Activated T-cell treated with anti-CD3 and anti-CD28 coated beads, Interleukin-2, amount 50 U/mL, for 1 hour (primary cell): ENCODE data around the gene ASB13.
"Not testable (repeated sequence)": the region's sequence is repeated elsewhere in the genome, so short reads cannot be mapped to it uniquely, and the experiment has no call there.

Experiments used
- DNase-seq: peaks from one replicate; pipeline ENCODE4 v3.0.0-alpha.2; 2020

The ASB13 gene

DNA sequence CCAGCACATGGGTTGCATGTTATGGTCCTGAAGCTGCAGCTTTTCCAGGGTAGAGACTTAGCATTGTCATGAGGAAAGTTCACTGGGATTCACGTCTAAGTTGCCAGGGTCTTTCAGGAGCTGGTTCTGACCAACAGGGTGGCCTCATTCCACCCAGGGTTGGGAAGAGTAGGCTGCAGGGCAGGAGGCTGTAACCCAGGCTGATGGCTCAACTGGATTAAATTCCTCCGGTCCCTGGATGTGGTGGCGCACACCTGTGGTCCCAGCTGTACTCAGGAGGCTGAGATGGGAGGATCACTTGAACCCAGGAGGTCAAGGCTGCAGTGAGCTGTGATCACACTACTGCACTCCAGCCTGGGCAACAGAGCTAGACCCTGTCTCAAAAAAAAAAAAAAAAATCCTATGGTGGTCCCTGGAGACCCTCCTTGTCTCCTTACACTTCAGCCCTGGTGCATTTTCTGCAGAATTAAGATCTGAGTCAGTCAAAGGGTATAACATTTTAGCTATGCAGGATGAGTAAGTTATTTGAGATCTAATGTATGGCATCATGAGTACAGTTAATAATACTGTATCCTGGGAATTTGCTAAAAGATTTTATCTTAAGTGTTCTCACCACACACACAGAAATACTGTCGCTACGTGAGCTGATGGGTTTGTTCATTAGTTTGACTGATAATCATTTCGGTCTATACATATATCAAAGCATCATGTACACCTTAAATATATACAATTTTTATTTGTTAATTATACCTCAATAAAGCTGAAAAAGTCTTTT lies 44.0 kb downstream of the ASB13 start:
- DNase-seq = no peak

DNA sequence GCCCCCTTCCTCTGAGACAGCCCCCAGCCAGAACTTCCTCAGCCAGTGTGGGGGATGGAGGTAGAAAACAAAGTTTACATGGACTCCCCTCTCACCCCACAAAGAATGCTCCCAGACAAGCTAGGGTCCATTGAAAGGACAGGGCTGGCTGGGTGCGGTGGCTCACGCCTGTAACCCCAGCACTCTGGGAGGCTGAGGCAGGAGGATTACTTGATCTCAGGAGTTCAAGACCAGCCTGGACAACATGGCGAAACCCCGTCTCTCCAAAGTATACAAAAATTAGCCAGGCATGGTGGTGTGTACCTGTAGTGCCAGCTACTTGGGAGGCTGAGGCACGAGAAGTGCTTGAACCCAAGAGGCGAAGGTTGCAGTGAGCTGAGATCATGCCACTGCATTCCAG lies 45.0 kb downstream of the ASB13 start:
- DNase-seq = not testable (repeated sequence)

DNA sequence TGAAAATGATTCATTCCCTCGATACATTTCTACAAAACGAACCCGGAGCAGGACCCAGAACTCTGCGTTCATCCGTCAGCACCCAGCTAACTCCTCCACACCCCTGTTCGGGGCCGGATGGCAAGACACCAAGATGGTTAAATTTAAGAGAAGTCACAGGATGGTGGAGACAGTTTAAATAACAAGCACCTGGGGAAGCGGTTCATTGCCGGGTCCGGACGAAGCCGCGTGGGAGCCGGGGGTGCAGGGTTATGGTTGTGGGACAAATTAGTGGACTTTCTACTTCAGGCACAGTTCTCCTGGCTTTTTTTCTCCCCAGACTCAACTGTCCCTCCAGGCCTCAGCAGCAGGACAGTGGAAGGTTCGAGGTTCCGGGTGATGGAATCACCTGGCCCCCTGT lies 45.4 kb downstream of the ASB13 start:
- no peak for DNase-seq

DNA sequence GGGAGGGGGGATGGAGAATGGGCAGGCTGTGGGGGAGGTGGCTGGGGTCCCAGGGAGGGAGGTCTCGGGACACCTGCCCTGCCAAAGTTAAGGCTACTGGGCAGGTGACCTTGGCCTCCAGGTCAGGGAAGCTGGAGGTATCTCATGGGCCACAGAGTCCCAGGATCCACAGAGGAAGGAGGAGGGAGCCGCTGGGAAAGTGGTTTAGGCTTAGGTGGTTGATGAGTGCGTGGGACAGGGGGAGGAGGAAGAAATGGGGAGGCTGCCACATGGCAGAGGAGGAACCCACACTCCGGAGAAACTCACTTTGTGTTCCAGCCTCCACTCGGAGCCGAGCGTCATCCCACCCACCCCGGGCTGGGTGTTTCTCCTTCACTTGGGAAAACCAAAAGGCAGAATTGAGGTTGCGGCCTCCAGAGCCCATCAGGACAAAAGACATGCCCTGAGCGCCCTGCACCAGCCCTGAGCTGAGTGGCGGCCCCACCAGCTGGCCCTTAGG lies 46.1 kb downstream of the ASB13 start:
- DNase-seq = no peak

DNA sequence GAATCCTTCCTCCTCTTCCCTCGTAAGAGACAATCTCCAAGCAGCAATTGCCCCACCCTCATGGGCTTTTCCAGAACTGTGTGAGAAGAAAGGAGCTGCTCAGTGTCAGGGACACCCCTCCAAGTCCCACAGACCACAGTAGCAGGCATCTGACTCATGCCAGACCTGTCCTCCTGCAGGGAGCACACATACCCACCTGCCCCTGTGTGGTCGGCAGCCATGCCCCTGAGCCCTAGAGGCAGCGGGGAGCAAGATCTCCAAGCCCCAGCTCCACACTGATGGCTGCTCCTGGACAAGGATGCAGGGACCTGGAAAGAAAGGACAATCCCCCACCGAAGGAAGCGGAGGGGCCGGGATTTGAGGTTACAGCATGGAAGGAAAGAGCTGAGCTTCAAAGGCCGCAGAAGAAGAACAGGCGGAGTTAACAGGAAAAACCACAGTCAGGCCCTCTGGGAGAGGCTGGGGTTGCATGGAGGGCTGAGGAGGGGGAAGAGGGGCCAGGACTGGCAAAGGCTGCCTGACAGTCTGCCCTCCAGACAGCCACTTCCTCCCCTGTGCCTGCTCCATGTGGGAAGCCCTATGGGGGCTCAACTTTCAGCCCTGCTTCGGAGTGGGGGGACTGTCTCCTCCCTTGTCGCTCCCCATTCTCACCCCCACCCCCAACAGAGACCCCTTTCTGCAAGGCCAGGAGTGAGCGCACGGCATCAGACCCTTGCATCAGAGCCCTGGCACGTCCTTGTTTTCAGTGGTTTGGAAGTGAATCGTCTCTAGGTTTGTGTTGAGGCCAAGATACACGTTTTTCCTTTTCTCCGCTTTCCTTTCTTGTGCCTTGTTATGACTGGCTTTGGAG lies 46.8 kb downstream of the ASB13 start:
- no peak for DNase-seq

DNA sequence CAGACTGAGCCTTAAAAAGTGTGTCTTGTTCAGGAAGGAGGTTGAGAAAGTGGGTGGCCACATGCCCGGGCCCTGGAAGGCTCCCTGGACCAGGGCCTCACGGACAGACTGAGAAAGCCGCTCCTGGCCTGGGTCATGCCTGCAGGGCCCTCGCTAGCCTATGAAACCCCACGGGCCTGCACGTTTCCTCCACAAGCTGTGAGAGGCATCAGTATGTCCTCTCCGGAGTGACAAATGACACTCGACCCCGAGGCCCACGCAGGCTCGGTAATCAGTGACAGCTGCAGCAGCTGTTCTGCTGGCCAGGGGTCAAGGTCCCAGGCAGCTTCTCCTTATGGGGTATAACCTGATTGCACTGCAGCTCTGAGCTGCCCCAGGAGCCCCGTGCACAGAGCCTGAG lies 47.6 kb downstream of the ASB13 start:
- no peak for DNase-seq

DNA sequence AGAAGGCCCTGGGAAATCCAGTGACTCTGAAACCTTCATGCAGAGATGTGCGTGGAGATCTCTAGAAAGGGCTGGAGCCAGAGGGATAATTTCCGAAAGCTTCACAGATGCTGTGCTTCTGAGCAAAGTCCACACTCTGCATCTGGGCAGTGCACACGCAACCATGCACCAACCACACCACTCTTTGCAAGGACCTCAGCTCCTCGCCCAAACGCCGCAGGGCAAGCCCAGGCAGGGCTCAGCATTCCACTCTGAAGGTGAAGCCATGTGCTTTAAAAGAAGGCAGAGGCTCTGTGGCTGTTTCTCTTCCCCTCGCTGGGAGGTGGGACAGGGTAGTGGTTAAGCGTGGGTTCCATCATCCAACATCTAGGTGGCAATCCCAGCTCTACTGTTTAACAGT lies 48.4 kb downstream of the ASB13 start:
- no peak for DNase-seq

DNA sequence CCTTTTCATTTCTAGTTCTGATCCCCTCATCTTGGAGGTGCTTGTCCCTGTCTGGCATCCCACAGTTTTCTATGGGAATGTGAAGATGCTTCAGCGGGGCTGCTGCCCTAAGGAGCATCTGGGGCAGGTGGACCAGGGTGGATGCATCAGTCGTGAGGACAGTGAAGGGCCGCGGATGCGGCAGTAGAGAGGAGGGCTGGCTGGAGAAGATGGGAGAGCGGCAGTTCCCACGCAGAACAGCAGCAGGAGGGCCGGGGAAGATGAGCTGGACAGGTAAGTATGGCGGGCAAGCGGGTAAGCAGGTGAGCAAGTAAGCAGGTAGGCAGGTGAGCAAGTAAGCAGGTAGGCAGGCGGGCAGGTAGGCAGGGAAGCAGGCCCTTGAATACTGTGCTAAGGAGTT lies 48.9 kb downstream of the ASB13 start:
- DNase-seq = no peak

GRCh38 chr10:5616836-5617235 lies 49.6 kb downstream of the ASB13 start:
- DNase-seq = no peak

DNA sequence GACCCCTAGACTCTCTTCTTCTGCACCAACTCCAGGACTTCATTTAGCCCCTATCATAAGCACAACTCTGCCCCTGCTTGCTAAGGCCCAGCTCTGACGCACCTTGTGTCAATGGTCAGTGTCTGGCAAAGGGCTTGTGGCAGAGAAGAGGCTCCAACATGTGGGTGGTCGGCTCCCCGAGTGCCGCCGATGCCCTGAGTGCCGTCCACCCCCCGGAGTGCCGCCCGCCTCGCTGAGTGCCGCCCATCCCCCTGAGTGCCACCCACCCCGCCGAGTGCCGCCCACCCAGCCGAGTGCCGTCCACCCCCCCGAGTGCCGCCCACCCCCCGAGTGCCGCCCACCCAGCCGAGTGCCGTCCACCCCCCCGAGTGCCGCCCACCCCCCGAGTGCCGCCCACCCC lies 50.3 kb downstream of the ASB13 start:
- no peak for DNase-seq

GRCh38 chr10:5615316-5615715 lies 51.1 kb downstream of the ASB13 start:
- DNase-seq = no peak

DNA sequence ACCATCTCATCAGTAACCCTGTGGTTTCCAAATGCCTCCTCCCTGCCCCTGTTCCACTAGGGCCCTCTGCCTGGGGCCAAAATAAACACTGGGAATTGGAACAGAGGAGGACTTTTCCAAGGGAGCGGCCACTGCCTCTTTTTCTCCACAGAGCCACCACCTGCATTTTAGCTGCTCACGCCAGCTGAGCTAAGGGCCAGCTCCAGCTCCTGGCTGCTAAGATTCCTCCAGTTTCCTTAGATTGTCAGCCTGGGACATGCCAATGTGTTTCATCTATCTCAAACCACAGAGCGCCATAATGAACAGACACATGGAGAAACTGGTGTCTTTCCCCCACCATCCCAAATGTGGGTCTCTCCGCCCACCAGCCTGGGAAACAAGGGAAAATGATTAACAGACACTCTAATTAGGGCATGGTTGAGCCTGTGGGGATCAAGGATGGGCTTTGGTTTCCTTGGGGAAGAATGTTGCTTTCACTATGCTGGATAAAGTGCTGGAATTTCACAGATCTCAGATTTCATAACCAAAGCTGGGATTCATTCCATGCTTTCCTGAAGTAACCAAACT lies 52.2 kb downstream of the ASB13 start:
- DNase-seq = no peak

GRCh38 chr10:5613481-5614154 lies 52.8 kb downstream of the ASB13 start:
- DNase-seq = no peak

DNA sequence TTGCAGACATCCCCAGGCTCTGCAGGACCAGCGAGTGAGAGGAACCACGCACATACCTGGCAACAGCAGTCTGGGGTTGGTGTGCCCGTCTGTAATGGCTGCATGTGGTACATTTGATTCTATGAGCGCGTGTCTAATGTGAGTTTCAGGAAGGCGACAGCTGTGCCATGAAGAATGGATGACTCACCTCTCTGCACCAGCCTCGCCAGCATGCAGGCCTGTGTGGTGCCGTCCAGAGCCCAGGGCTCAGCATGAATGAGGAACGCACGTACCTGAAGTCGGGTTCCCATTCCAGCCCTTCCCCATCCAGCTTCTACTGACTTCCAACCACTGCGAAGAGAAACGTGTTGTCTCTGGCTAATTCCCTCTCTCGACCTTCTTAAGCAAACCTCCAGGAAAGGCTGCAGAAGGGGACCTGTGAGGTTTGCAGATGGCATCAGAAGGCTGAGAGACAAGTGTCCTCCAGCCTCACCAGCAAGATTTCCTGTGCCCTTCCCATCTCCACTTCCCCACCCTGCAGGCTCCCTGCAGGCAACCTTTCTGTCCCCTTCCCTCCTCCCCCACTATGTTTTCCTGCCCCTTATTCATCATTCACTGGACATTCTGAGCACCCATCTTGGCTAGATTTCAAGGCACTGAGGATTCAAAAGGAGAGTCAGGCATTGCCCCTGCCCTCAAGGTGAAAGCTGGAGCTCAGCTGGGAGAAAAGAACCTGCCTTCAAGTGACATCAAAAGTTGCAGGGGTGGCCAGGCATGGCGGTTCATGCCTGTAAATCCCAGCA lies 54.3 kb downstream of the ASB13 start:
- DNase-seq = no peak

DNA sequence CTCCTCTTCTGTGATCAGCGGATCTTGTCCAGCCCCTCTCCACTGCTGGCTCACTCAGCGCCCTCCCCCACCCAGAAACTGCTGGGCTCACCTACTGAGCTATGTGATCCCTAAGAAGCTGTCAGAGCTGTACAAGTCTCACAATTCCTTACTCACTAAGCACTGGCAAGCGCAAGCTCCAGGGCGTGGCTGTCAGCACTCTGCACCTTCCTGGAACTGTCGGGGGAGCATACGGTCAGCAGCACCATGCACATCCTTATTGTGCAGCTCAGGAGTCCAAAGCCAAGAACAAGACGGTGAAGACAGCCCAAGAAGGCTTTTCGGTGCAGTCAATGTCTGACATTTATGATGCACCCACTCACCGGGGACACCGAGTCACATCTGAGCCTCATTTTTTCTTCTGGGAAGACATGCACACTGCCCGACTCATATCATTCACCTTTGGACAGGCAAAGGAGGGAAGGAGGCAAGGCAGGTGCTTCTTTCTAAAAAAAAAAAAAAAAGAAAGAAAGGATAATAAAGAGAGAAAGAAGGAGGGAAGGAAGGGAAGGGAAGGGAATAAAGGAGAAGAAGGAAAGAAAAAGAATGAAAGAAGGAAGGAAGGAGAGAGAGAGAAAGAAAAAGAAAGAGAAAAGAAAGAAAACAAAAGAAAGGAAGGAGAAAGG lies 56.3 kb downstream of the ASB13 start:
- DNase-seq = no peak

GRCh38 chr10:5608608-5609220 lies 57.7 kb downstream of the ASB13 start:
- DNase-seq = no peak

- DNase-seq = no peak
Measured at GRCh38 chr10:5607594-5607993, 58.8 kb downstream of the ASB13 start.

DNA sequence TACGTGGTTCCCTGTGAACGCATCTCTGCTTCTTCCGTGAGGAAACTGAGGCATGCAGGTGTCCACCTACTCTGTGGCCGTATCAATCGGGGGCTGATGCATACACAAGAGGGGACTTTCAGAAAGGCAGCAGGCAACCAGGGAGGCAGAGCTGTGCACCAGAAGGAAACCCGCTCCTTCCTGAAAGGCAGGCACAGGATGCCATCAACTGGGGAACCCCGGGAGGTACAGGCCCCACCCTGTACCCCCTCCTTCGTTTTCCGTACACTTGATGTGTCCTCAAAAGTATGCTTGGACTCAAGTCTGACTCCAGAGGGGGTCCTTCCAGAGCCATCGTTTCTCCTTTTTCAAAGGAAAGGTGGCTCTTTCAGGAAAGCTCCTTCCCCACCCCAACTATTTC lies 59.5 kb downstream of the ASB13 start:
- no peak for DNase-seq

GRCh38 chr10:5606321-5606720 lies 60.1 kb downstream of the ASB13 start:
- no peak for DNase-seq

- no peak for DNase-seq
Measured at GRCh38 chr10:5604961-5605360, 61.4 kb downstream of the ASB13 start.

- DNase-seq = no peak
Measured at GRCh38 chr10:5604236-5604925, 62.0 kb downstream of the ASB13 start.
